SK-N-SH (cell line): ENCODE data around the gene F8. TPM values are rescaled to one million over a fixed set of nuclear protein-coding genes. Genes with fewer than 3 reads are reported as not detected.

Experiments used
- CTCF ChIA-PET: fragments of 300-600, 350-600 bp; formaldehyde crosslinking; extraction: SDS; loops from one replicate; lab custom pipeline; 2021; lab: Yijun Ruan, JAX
- POLR2A ChIA-PET: fragments of 350-600 bp; sonication (Branson Sonifier 250); formaldehyde crosslinking; extraction: SDS; loops from one replicate; lab custom pipeline; 2020; ENCODE audit warnings: antibody characterized with exemption, inconsistent platforms; lab: Yijun Ruan, JAX
- DNase-seq: peaks from one replicate; pipeline ENCODE4 v3.0.0; 2012
- H2AFZ ChIP-seq: fragments of 200-600 bp; sonication (generic); 2 replicates; pipeline ENCODE4 v1.8.1; 2016; ENCODE audit warnings: antibody characterized with exemption, mild to moderate bottlenecking, low read depth
- H3F3A ChIP-seq: fragments of 200-600 bp; sonication (generic); replicated peaks from 2 replicates; pipeline ENCODE3; 2016; ENCODE audit warnings: antibody characterized with exemption, mild to moderate bottlenecking; ENCODE audit not compliant: insufficient read depth
- H3K27ac ChIP-seq, 2 experiments: fragments of 200-500 bp in 1 of 2; fragments of 200-600 bp in 1 of 2; sonication (Bioruptor generic) in 1 of 2; sonication (generic), shearing (Covaris generic) in 1 of 2; 2 replicates each; pipeline versions ENCODE4 v1.5.1 to v1.6.1; 2014 to 2016; ENCODE audit warnings: low read depth in 2 of 2, inconsistent platforms in 1 of 2, low read length in 1 of 2, mild to moderate bottlenecking in 1 of 2, mixed read lengths in 1 of 2
- H3K27me3 ChIP-seq: fragments of 200-600 bp; sonication (generic), shearing (Covaris generic); 2 replicates; pipeline ENCODE4 v1.6.1; 2016; ENCODE audit warnings: mixed run types; ENCODE audit not compliant: insufficient read depth
- H3K36me3 ChIP-seq, 2 experiments: fragments of 200-500 bp in 1 of 2; fragments of 200-600 bp in 1 of 2; sonication (Bioruptor generic) in 1 of 2; sonication (generic) in 1 of 2; replicated peaks in 1 of 2; 2 replicates each; pipeline versions ENCODE3 to v1.5.1; 2014 to 2016; ENCODE audit warnings: low read length in 1 of 2, mild to moderate bottlenecking in 1 of 2; ENCODE audit not compliant: insufficient read depth in 2 of 2, control insufficient read depth in 1 of 2
- H3K4me1 ChIP-seq, 2 experiments: fragments of 200-500 bp in 1 of 2; fragments of 200-600 bp in 1 of 2; sonication (Bioruptor generic) in 1 of 2; sonication (generic), shearing (Covaris generic) in 1 of 2; 2 replicates each; pipeline versions ENCODE4 v1.5.1 to v1.6.1; 2014 to 2016; ENCODE audit warnings: low read depth in 1 of 2, low read length in 1 of 2, mixed run types in 1 of 2; ENCODE audit not compliant: insufficient read depth in 2 of 2, control insufficient read depth in 1 of 2
- H3K4me2 ChIP-seq: fragments of 200-600 bp; sonication (generic), shearing (Covaris generic); 2 replicates; pipeline ENCODE4 v1.6.1; 2017; ENCODE audit warnings: mixed run types
- H3K4me3 ChIP-seq, 2 experiments: fragments of 200-500 bp in 1 of 2; fragments of 200-600 bp in 1 of 2; sonication (Bioruptor generic) in 1 of 2; sonication (generic), shearing (Covaris generic) in 1 of 2; 2 replicates each; pipeline versions ENCODE4 v1.5.1 to v1.8.1; 2014 to 2016; ENCODE audit warnings: low read depth in 2 of 2, inconsistent platforms in 1 of 2, low read length in 1 of 2, mild to moderate bottlenecking in 1 of 2, mixed read lengths in 1 of 2, moderate library complexity in 1 of 2
- H3K79me2 ChIP-seq: fragments of 200-600 bp; sonication (generic); 2 replicates; pipeline ENCODE4 v1.8.1; 2017; ENCODE audit warnings: mild to moderate bottlenecking; ENCODE audit not compliant: insufficient read depth
- H3K9ac ChIP-seq: fragments of 200-600 bp; sonication (generic); 2 replicates; pipeline ENCODE4 v1.6.1; 2017; ENCODE audit warnings: mixed run types
- H3K9me2 ChIP-seq: fragments of 200-600 bp; sonication (generic); 2 replicates; pipeline ENCODE4 v1.6.1; 2017; ENCODE audit warnings: mixed run types
- H3K9me3 ChIP-seq: fragments of 200-600 bp; sonication (generic); 2 replicates; pipeline ENCODE4 v1.6.1; 2017; ENCODE audit warnings: mixed run types, mild to moderate bottlenecking, moderate library complexity
- H4K20me1 ChIP-seq: fragments of 200-600 bp; sonication (generic); 2 replicates; pipeline ENCODE4 v1.6.1; 2017; ENCODE audit warnings: mild to moderate bottlenecking, mixed run types; ENCODE audit not compliant: insufficient read depth
- FOXJ3 ChIP-seq: sonication (generic); formaldehyde crosslinking; IDR thresholded peaks from 2 replicates; pipeline ENCODE4 v1.5.1; 2020; ENCODE audit warnings: mild to moderate bottlenecking, missing genetic modification reagents
- PBX3 ChIP-seq: IDR thresholded peaks from 2 replicates; pipeline ENCODE4; 2012
- RAD21 ChIP-seq: IDR thresholded peaks from 2 replicates; pipeline ENCODE4 v1.6.1; 2012; ENCODE audit warnings: mild to moderate bottlenecking, low read length
- RFX5 ChIP-seq: IDR thresholded peaks from 2 replicates; pipeline ENCODE4 v1.6.1; 2012; ENCODE audit warnings: mild to moderate bottlenecking, improper control_type of control experiment, low read length
- RXRA ChIP-seq: IDR thresholded peaks from 2 replicates; pipeline ENCODE4 v1.4.0; 2012; ENCODE audit warnings: low read depth, mild to moderate bottlenecking, borderline replicate concordance
- SIN3A ChIP-seq: IDR thresholded peaks from 2 replicates; pipeline ENCODE4 v1.6.1; 2012; ENCODE audit warnings: low read depth, mild to moderate bottlenecking, low read length, moderate library complexity, borderline replicate concordance
- TCF12 ChIP-seq: IDR thresholded peaks from 2 replicates; pipeline ENCODE4 v1.4.0; 2012
- TEAD4 ChIP-seq: IDR thresholded peaks from 2 replicates; pipeline ENCODE4 v1.4.0; 2012; ENCODE audit warnings: mild to moderate bottlenecking, borderline replicate concordance; ENCODE audit not compliant: insufficient read depth
- USF1 ChIP-seq: IDR thresholded peaks from 2 replicates; pipeline ENCODE4 v1.4.0; 2012; ENCODE audit warnings: low read depth, borderline replicate concordance
- ZBTB33 ChIP-seq: IDR thresholded peaks from 2 replicates; pipeline ENCODE4 v1.4.0; 2012; ENCODE audit warnings: low read depth, borderline replicate concordance
- WGBS: methylation state at CpG from one replicate; pipeline ENCODE4 v1.1.6; 2017; ENCODE audit warnings: low lambda C conversion rate; 5-methylcytosine and 5-hydroxymethylcytosine counted together
- polyA plus RNA-seq, 3 experiments: library from polyadenylated mRNA; depleted of rRNA; stranded (reverse); fragments of >200 nt; gene quantifications; 2 replicates each; pipeline ENCODE4 v1.2.3, GENCODE V29; 2012
- TF ChIP-seq, protein P1 (sequence below): IDR thresholded peaks from 2 replicates; pipeline ENCODE4 v1.4.0; 2012; ENCODE audit warnings: low read depth
- TF ChIP-seq, protein P2 (sequence below): fragments of 150-350 bp; IDR thresholded peaks from 2 replicates; pipeline ENCODE4 v1.6.1; 2017; ENCODE audit warnings: antibody characterized with exemption, low read length, low read depth, borderline replicate concordance

Gene F8
- polyA plus RNA-seq, 1 of the 3 experiments (the other 2 are of a cell fraction), result 2.5 TPM

- CTCF ChIA-PET, result no interaction called here
- H4K20me1 ChIP-seq, result no peaks in the 10 kb centered on the region
- POLR2A ChIA-PET, result no interaction called here
These were observed 122.2 kb downstream of the F8 start for GRCh38 chrX:154900323-154900722.

More at GRCh38 chrX:154900323-154900722, 122.2 kb downstream of the F8 start:
- no peak for TF ChIP-seq FOXJ3
- TF ChIP-seq USF1, result no peak
- TF ChIP-seq SIN3A, result no peak
- TF ChIP-seq ZBTB33, result no peak
- TF ChIP-seq TEAD4, result no peak
- TF ChIP-seq RAD21, result no peak
- TF ChIP-seq, protein P1, sequence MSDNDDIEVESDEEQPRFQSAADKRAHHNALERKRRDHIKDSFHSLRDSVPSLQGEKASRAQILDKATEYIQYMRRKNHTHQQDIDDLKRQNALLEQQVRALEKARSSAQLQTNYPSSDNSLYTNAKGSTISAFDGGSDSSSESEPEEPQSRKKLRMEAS, result no peak
- TF ChIP-seq, protein P2, sequence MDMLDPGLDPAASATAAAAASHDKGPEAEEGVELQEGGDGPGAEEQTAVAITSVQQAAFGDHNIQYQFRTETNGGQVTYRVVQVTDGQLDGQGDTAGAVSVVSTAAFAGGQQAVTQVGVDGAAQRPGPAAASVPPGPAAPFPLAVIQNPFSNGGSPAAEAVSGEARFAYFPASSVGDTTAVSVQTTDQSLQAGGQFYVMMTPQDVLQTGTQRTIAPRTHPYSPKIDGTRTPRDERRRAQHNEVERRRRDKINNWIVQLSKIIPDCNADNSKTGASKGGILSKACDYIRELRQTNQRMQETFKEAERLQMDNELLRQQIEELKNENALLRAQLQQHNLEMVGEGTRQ, result no peak
- no peak for TF ChIP-seq TCF12
- no peak for TF ChIP-seq RXRA
- TF ChIP-seq RFX5, result no peak
- TF ChIP-seq PBX3, result no peak
- H2AFZ ChIP-seq, result no peak overlapping the region
- no peak overlapping the region for H3K4me2 ChIP-seq
- no peaks in the 10 kb centered on the region for H3F3A ChIP-seq
- 30% methylated on average over 8 of the region's 8 CpGs for WGBS
- H3K27me3 ChIP-seq, result no peaks in the 10 kb centered on the region; the same call in 1 of the 2 replicates
- no peak overlapping the region for H3K27ac ChIP-seq
- H3K9ac ChIP-seq, result no peak overlapping the region
- H3K9me3 ChIP-seq, result no peaks in the 10 kb centered on the region
- H3K4me3 ChIP-seq, result no peak overlapping the region
- no peak for DNase-seq
- no peaks in the 10 kb centered on the region for H3K79me2 ChIP-seq
- no peaks in the 10 kb centered on the region for H3K4me1 ChIP-seq
- no peaks in the 10 kb centered on the region for H3K36me3 ChIP-seq
- H3K9me2 ChIP-seq, result no peaks in the 10 kb centered on the region
